Panc1 (cell line): ENCODE data around the gene RNF213.

Experiments used
- POLR2AphosphoS5 ChIP-seq: IDR thresholded peaks from 2 replicates; pipeline ENCODE4 v1.6.1; 2012; ENCODE audit warnings: mild to moderate bottlenecking, low read depth, low read length, moderate library complexity
- TF ChIP-seq, protein P1 (sequence below): fragments of 450-650 bp; IDR thresholded peaks from 2 replicates; pipeline ENCODE4 v1.5.1; 2017; ENCODE audit warnings: mild to moderate bottlenecking

DNA sequence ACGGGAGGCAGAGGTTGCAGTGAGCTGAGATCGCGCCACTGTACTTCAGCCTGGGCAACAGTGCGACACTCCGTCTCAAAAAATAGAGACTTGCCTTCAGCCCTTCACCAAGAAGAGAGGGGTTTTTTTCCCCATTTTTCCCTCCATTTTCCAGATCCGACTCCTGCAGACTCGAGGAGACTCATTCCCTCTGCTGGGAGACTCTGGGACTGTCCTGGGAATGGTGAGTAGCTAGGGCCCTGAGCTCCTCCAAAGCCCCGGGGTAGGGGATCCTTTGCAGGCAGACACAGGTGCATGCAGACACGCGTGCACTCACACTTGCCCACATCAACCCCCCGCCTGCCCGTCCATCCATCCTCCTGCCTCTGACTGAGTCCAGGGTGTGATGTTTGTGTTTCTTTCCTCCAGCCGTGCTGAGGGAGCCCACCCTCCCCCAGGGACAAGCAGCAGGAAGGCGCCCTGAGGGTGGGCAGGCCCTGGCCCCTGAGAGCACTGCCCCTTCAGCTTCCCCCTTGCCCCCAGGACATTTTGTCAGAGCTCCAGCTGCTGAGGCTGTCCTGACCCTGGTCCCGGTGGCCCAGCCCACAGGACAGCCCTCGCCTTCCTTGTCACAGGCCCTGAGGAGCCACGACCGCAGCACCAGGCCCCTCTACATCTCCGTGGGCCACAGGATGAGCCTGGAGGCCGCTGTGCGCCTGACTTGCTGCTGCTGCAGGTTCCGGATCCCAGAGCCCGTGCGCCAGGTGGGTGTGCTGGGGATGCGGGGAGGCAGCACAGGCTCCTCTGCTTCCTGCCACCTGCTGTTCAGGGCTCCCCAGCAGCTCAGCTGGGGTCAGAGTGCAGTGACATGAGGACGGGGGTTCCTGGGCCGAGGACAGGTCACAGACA, 164.5 kb downstream of the RNF213 start:
- TF ChIP-seq, protein P1, sequence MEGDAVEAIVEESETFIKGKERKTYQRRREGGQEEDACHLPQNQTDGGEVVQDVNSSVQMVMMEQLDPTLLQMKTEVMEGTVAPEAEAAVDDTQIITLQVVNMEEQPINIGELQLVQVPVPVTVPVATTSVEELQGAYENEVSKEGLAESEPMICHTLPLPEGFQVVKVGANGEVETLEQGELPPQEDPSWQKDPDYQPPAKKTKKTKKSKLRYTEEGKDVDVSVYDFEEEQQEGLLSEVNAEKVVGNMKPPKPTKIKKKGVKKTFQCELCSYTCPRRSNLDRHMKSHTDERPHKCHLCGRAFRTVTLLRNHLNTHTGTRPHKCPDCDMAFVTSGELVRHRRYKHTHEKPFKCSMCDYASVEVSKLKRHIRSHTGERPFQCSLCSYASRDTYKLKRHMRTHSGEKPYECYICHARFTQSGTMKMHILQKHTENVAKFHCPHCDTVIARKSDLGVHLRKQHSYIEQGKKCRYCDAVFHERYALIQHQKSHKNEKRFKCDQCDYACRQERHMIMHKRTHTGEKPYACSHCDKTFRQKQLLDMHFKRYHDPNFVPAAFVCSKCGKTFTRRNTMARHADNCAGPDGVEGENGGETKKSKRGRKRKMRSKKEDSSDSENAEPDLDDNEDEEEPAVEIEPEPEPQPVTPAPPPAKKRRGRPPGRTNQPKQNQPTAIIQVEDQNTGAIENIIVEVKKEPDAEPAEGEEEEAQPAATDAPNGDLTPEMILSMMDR, result no peak
- no peak for TF ChIP-seq POLR2AphosphoS5
